AG10803 (cell line): ENCODE results near the gene GNB5.

Experiments used
- DNase-seq: peaks from one replicate; pipeline ENCODE4 v3.0.0; 2010; ENCODE audit warnings: low read depth
- H3K4me3 ChIP-seq: 2 replicates; pipeline ENCODE4 v1.5.1; 2011; ENCODE audit warnings: mild to moderate bottlenecking, low read length, control low read depth
- TF ChIP-seq, protein P1 (sequence below): conservative IDR thresholded peaks from 2 replicates; pipeline ENCODE4 v1.5.1; 2011; ENCODE audit warnings: mild to moderate bottlenecking, low read length, control low read depth, inconsistent platforms

Gene GNB5

GRCh38 chr15:52151353-52151752 is 39.8 kb downstream of the GNB5 start:
- TF ChIP-seq, protein P1, sequence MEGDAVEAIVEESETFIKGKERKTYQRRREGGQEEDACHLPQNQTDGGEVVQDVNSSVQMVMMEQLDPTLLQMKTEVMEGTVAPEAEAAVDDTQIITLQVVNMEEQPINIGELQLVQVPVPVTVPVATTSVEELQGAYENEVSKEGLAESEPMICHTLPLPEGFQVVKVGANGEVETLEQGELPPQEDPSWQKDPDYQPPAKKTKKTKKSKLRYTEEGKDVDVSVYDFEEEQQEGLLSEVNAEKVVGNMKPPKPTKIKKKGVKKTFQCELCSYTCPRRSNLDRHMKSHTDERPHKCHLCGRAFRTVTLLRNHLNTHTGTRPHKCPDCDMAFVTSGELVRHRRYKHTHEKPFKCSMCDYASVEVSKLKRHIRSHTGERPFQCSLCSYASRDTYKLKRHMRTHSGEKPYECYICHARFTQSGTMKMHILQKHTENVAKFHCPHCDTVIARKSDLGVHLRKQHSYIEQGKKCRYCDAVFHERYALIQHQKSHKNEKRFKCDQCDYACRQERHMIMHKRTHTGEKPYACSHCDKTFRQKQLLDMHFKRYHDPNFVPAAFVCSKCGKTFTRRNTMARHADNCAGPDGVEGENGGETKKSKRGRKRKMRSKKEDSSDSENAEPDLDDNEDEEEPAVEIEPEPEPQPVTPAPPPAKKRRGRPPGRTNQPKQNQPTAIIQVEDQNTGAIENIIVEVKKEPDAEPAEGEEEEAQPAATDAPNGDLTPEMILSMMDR = no peak
- no peak overlapping the region for H3K4me3 ChIP-seq
- DNase-seq = no peak

DNA sequence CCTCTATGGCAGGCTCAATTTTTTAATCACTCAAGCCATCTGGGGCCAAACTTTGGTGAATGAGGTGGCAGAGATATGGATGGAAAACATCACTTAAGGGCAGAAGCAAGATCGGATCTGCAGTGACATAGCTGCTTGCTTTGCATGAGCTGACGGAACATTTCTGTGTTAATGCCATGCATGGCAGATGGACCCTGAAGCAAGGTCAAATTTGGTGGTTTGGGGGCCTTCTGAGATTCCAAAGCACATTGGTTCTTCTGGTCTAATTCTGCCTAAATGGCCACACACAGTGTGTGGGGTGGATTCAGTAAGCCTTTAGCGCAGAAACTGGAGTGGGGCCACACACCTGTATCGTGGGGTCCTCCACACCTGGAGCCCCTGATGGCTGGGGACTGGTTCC is 40.3 kb downstream of the GNB5 start:
- no peak overlapping the region for H3K4me3 ChIP-seq
- TF ChIP-seq, protein P1 = no peak
- no peak for DNase-seq

GRCh38 chr15:52150043-52150825 is 41.0 kb downstream of the GNB5 start:
- DNase-seq = no peak
- H3K4me3 ChIP-seq = no peak overlapping the region
- TF ChIP-seq, protein P1 = no peak

GRCh38 chr15:52148403-52148802 is 42.8 kb downstream of the GNB5 start:
- no peak for DNase-seq
- H3K4me3 ChIP-seq = no peak overlapping the region
- TF ChIP-seq, protein P1 = no peak

DNA sequence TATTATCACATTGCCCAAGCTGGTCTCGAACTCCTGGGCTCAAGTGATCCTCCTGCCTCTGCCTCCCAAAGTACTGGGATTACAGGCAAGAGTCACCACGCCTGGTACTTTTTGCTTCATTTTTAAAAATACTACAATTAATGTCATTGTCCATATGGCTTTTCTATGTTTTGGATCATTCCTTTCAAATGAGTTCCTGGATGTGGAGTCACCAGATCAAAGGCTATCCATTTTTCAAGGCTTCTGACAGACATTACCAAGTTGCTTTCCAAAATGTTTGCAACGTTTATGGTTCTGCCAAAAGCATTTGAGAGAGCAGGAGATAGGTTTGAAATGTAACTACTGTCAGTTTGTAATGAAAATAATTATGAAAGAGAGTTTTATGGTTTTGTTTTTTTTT is 44.4 kb downstream of the GNB5 start:
- DNase-seq = peak; percentile 65
- TF ChIP-seq, protein P1 = no peak

DNA sequence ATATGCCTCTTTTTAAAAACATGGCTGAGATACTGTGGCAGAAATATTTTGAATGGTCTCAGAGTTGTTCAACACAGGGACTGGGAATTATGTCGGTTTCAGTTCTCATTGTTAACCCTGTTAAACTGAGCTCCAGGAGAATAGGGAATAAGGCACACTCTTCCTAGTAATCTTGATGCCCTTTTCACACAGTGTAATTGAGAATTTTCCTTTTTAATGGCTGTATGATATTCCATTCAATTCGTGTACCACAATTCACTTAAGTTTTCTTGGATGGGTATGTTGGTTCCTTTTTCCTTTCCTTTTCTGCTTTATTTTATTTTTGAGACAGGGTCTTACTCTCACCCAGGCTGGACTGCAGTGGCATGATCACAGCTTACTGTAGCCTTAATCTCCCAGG is 44.9 kb downstream of the GNB5 start:
- TF ChIP-seq, protein P1 = no peak
- H3K4me3 ChIP-seq = no peak overlapping the region

More for the DNA sequence above, 44.4 kb downstream of the GNB5 start:
- no peak overlapping the region for H3K4me3 ChIP-seq

GRCh38 chr15:52144656-52145178 is 46.5 kb downstream of the GNB5 start:
- TF ChIP-seq, protein P1 = no peak
- peak; percentile 73 for DNase-seq
- no peak overlapping the region for H3K4me3 ChIP-seq

More for the DNA sequence above, 44.9 kb downstream of the GNB5 start:
- no peak for DNase-seq
